ENCODE data around the gene PRUNE2.

The PRUNE2 gene

GRCh38 chr9:76655971-76656370 lies 249.9 kb downstream of the PRUNE2 start:
- no peak for DNase-seq (ENCODE audit: low read depth)

- DNase-seq (ENCODE audit: low read depth): no peak
These were observed 250.8 kb downstream of the PRUNE2 start for GRCh38 chr9:76655121-76655541.

- DNase-seq (ENCODE audit: low read depth): no peak
These were observed 251.3 kb downstream of the PRUNE2 start for GRCh38 chr9:76654575-76654974.

- no peak for DNase-seq (ENCODE audit: low read depth)
These were observed 251.9 kb downstream of the PRUNE2 start for GRCh38 chr9:76654051-76654461.

- no peak for DNase-seq (ENCODE audit: low read depth)
These were observed 253.0 kb downstream of the PRUNE2 start for GRCh38 chr9:76652894-76653293.

- DNase-seq (ENCODE audit: low read depth): no peak
These were observed 254.7 kb downstream of the PRUNE2 start for GRCh38 chr9:76651119-76651705.

DNA sequence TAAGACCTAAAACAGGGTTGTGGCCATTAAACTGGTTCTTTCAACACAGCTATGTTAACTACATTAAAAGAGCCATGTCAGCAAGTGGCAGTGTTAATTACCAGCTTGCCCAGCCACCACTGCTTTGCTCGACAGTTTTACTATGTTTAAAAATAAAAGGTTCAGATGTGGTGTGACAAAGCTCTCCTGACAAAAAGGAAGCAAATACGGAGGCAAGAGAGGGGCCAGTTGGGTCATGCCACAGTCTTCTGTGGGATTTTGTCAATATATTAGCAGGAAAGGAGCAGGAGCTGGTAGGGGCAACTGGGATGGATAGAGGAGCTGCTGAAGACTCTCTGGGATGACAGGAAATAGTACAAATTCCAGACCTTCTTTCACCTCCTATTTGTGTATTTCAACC lies 255.2 kb downstream of the PRUNE2 start:
- no peak for DNase-seq (ENCODE audit: low read depth)

- no peak for DNase-seq (ENCODE audit: low read depth)
These were observed 256.0 kb downstream of the PRUNE2 start for GRCh38 chr9:76649894-76650293.

- DNase-seq (ENCODE audit: low read depth): no peak
These were observed 259.7 kb downstream of the PRUNE2 start for GRCh38 chr9:76646249-76646648.

- DNase-seq (ENCODE audit: low read depth): no peak
These were observed 261.2 kb downstream of the PRUNE2 start for GRCh38 chr9:76644647-76645250.

GRCh38 chr9:76644171-76644570 lies 261.7 kb downstream of the PRUNE2 start:
- no peak for DNase-seq (ENCODE audit: low read depth)

GRCh38 chr9:76643399-76644117 lies 262.4 kb downstream of the PRUNE2 start:
- DNase-seq (ENCODE audit: low read depth): no peak

DNA sequence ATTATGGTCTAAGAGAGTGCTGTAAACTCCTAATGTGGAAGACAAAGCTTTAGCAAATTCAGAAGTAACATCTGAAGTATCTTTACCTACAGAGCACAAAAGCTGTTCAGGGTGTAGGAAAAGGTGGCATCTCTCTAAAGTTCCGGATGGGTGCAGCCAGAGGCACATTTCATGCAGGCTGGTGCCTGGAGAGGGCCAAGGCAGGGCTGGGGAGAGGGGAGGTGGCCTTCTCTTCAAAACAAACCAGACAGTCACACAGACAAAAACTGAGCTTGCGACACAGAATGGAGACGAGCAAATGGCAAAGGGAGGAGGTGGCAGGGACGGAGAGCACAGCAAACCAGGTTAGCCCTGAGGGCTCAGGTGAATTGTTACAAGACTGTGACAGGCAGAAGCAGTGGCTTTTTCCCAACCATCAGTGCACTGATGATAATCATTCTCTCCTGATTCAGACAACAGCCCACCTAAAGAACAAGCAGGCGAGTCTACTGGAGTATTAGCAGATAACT lies 263.2 kb downstream of the PRUNE2 start:
- no peak for DNase-seq (ENCODE audit: low read depth)

DNA sequence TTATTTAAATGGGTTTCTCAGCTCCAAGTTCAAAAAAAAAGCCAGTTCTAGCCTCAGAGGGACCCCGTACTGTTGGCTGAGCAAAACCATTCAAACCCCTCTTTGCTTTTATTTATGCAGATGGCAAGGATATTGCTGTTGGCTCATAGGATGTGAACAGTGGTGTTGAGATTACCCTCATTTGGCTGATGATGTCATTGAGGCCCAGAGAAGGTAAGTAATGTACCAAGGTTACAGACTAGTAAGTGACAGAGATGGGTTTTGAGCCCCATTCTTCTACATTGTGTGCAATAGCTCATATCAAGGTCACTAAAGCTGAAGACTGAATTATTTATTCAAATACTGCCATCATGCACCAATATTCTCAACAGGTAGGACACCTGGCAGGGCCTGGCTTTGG lies 263.8 kb downstream of the PRUNE2 start:
- DNase-seq (ENCODE audit: low read depth): no peak

- DNase-seq (ENCODE audit: low read depth): no peak
These were observed 267.9 kb downstream of the PRUNE2 start for GRCh38 chr9:76638001-76638400.

DNA sequence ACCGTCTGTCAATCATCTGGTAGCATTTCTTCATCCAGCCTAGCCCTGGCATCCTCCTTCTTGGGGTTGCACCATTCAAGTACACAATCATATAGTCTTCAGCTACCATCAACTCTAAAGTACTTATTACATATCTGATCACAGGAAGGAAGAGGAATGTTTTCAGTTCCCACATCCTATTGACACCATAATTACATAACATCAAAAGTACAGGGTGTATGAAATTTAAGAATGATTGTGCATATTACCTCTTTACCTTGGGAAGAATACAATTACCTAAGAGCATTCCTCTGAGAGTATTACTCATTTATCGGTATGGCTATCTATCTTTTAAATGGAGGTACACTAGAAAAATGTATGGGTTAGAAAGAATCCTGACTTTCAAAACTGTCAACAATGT lies 268.5 kb downstream of the PRUNE2 start:
- no peak for DNase-seq (ENCODE audit: low read depth)

DNA sequence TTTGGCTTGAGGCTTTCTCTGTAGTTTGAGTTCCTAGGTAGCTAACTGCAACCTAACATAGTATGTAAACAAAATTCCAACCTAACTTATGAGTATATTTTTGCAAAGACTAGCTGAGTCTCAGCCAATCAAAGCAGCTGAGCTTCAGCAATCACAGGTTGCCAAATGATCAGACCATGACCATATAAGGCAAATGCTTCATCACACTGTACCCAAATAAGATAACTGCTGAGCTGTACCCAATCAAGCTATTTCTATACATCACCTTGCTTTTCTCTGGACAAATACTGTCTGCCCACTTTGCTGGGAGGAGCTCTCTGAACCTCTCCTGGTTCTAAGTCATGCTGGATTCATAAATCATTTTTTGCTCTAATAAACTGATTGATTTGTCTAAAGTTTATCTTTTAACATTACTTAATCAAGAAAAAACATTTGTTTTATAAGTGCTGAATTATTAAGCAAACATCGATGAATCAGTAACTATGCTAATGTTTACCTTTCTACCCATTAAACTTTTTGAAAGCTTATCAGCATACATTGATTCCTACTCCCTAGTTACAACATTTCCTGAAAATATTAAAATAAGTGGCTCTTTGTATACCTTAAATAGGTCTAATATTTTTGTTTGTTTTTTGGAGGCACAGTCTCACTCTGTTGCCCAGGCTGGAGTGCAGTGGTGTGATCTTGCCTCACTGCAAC lies 271.4 kb downstream of the PRUNE2 start:
- DNase-seq (ENCODE audit: low read depth): no peak

- no peak for DNase-seq (ENCODE audit: low read depth)
These were observed 275.0 kb downstream of the PRUNE2 start for GRCh38 chr9:76630916-76631315.

GRCh38 chr9:76629205-76629990 lies 276.5 kb downstream of the PRUNE2 start:
- no peak for DNase-seq (ENCODE audit: low read depth)

DNA sequence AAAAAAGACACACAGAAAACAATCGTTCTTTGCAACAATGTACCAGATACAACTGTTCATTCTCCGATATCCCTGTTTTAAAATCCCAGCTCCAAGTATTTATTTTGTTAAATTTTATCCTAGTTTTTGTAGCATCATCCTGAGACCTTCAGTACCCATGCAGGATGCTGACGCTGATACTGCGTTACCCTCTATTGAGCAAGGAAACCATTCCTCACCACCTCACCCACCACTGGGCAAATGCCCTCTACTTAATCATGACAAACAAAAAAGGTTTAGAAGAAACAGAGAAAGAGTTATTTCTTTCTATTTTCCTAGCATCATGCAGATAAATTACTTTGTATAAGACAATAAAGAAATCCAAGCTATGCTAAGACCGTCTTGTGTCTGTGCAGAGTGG lies 277.8 kb downstream of the PRUNE2 start:
- DNase-seq (ENCODE audit: low read depth): no peak

GRCh38 chr9:76626980-76627379 lies 278.9 kb downstream of the PRUNE2 start:
- DNase-seq (ENCODE audit: low read depth): no peak

GRCh38 chr9:76626141-76626540 lies 279.8 kb downstream of the PRUNE2 start:
- DNase-seq (ENCODE audit: low read depth): no peak

All from stimulated activated CD8-positive, alpha-beta memory T cell treated with anti-CD3 and anti-CD28 coated beads, Interleukin-15, amount 100 ng/mL, for 1 hour (primary cell).